ENCODE measurements around the gene OLA1.

The OLA1 gene

GRCh38 chr2:174112073-174112472 is 136.3 kb downstream of the OLA1 start:
- no peak for DNase-seq

DNA sequence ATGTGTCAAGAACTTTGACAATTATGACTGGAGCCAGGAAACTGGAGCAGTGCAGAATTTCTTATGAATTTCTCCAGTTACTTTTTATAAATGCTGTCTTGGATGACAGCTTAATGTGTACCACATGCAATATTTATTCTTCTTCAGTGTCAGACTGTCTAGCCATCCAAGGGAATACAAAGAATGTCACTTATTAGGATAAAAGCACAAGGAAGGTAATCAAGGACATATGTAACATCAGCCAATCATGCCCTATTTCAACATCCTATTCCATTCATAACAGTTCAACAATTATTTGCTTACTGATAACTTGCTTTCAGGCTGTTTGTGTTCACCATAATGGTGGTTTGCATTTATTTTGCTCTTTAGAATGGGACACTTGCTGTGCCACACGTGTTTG is 139.8 kb downstream of the OLA1 start:
- DNase-seq = no peak

DNA sequence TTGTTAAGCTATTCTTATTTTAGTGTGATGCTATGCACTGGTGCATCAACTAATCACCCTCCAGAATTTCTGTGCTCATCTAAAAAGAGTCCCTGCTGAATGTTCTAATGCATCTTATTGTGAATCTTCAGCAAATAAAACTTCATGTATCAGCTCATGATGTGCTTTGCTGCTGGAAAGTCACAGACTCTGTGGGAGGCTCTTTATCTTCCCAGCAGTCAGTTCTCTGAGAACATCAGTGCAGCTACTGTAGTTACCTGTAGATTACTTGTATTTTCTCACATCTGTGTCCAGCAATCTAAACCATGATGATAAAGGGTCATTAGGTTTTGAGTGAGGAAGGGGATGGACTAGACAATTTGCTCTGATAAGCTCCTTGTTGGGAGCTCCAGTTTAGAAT is 141.6 kb downstream of the OLA1 start:
- no peak for DNase-seq

GRCh38 chr2:174094542-174094941 is 153.8 kb downstream of the OLA1 start:
- DNase-seq = no peak

- no peak for DNase-seq
Measured at GRCh38 chr2:174090476-174090875, 157.9 kb downstream of the OLA1 start.

DNA sequence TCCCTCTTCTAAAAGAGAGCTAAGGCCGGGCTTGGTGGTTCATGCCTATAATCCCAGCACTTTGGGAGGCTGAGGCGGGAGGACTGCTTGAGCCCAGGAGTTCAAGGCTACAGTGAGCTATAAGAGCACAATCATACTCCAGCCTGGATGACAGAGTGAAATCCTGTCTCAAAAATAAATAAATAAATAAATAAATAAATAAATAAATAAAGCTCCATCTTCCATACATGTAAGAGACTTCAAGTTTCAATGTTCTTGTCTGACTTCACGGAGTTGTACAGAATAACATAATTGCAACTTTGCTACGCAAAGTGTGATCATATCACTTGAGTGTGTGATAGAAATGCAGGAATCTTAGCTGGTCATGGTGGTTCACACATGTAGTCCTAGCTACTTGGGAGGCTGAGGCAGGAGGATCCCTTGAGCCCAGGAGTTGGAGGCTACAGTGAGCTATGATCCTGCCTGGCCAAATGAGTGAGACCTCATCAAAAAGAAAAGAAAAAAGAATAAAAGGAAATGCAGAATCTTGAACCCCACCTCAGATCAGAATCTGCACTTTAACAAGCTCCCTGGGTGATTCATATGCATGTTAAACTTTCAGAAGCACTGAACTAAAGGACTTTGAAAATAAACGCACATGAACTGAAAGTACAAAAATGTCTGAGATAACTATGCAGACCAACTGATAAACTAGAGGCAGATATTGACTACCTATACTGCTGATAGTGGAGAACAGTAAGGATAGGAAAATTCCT is 159.4 kb downstream of the OLA1 start:
- no peak for DNase-seq

DNA sequence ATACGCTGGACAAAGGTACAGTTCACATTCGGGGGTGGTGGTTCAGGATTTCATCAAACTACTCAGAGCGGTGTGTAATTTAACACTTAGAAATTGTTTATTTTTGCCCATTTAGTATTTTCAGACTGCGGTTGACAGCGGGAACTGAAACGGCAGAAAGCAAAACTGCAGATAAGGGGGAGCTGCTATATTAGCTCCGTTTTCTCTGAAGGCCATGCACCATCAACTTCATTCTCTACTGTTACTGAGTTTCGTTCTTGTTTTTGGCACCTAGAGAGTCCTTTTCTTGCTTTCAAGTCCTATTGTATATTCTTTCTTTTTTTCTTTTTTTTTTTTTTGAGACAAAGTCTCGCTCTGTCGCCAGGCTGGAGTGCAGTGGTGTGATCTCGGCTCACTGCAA is 161.6 kb downstream of the OLA1 start:
- no peak for DNase-seq

DNA sequence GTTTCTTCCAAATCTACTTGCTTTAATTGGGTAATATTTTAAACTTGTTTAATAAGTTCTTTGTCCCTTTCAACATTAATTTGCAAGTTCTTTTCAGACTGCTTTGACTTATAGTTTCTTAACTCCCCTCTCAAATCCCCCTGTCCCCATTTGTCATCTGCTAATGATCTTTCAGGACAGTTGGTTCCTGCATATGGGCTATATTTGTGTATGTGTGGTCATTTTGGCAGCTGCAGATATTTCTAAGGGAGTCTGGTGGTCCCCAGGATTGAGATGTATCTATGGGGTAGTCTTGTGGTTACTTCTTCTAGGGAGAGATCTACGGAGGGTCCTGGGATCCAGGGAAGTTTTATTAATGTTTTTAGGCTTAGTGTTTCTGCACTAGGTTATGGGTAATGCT is 162.6 kb downstream of the OLA1 start:
- no peak for DNase-seq

- DNase-seq = no peak
Measured at GRCh38 chr2:174083843-174084458, 164.4 kb downstream of the OLA1 start.

GRCh38 chr2:174080672-174081121 is 167.6 kb downstream of the OLA1 start:
- no peak for DNase-seq

DNA sequence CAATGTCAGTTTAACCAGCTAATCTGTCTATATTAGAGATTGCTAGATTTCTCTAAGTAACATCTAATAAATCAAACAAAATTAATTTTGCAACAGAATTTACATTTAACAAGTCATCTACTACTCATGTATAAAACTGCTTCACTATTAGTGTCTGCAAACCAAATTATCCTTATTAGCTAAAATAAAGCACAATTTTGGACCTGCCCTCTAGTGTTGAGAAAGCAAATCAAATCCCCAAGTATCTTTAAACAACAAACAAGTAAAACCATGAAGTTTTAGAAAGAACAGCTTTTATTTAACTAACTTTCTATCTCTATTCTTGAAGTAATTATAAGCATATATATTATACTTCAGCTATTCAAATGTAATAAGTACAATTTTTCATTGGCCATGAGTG is 170.1 kb downstream of the OLA1 start:
- DNase-seq = no peak

DNA sequence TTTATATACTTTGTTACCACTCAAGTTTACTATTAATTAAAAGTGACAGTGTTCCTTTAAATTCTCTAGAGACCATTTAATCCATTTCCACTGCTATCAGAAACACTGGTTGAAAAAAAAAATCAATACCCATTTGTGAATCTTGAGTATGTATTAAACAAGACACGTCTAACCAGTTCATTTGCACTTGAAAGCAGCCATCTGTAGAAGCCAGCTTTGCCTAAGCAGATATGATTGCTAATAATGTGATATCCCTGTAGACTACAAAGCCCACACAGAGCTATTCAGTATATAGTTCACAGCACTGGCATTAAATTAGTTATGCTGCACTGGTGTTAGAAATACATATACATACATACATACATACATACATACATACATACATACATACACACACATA is 171.4 kb downstream of the OLA1 start:
- no peak for DNase-seq

- DNase-seq = no peak
Measured at GRCh38 chr2:174076040-174076439, 172.3 kb downstream of the OLA1 start.

- no peak for DNase-seq
Measured at GRCh38 chr2:174074831-174075230, 173.5 kb downstream of the OLA1 start.

DNA sequence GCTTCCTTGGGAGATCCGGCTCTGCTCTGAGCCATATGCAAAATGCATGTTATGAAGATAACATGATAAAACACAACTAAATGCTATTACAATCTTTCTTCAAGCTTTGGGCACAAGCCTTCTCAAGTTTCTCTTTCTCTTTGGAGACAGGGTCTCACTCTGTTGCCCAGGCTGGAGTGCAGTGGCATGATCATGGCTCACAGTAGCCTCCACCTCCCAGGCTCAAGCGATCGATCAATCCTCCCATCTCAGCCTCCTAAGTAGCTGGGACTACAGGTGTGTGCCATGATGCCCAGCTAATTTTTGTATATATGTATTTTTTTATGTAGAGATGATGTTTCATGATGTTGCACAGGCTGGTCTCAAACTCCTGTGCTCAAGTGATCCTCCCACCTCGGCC is 175.5 kb downstream of the OLA1 start:
- no peak for DNase-seq

- DNase-seq = no peak
Measured at GRCh38 chr2:174072069-174072468, 176.3 kb downstream of the OLA1 start.

- no peak for DNase-seq
Measured at GRCh38 chr2:174071321-174071720, 177.0 kb downstream of the OLA1 start.

DNA sequence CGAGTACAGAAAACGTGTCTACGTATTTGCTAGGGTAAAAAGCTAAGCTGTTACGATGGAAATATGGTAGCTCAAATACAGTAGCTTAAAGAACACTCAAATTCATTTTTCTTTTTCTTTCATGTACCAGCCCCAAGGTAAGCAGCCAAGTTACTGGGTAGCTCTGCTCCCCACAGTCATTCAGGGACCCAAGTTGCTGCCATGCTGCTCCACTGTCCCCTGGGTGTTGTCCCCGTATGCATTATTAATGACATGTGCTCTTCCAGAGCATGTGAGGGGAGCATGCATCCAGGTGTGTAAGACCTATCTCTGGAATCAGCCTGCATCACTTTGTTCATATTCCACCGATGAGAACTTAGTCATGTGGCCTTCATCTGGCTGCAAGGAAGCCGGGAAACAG is 178.1 kb downstream of the OLA1 start:
- DNase-seq = no peak

- DNase-seq = no peak
Measured at GRCh38 chr2:174067815-174068214, 180.5 kb downstream of the OLA1 start.

DNA sequence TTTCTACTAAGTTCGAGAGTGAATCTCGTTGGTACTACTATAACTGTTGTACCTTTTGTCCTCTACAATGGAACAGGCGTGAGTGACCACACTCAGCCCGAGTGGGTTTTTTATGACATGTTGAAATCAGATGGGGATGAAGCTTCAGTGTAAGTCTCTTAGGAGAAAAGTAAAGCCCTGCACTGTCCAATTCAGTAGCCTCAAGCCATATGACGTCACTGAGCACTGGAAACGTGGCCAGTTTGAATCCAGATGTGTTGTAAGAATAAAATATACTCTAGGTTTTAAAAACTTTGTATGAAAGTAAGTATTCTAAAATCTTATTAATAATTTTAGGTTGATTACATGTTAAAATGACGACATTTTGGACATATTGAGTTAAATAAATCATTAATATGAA is 181.5 kb downstream of the OLA1 start:
- no peak for DNase-seq

- no peak for DNase-seq
Measured at GRCh38 chr2:174063492-174064092, 184.7 kb downstream of the OLA1 start.

- no peak for DNase-seq
Measured at GRCh38 chr2:174062934-174063333, 185.4 kb downstream of the OLA1 start.

DNA sequence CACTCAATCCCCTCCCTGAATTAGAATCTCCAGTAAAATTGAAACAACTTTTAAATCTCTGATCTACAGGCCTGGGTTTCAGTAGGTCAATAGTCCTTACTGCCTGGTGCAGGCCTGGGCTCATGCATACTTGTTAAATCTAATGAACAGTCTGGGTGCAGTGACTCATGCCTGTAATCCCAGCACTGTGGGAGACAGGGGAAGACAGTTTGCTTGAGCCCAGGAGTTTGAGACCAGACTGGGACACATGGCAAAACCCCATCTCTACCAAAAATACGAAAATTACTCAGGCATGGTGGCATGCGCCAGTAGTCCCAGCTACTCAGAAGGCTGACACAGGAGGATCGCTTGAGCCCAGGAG is 188.5 kb downstream of the OLA1 start:
- DNase-seq = no peak

GRCh38 chr2:174059178-174059883 is 189.0 kb downstream of the OLA1 start:
- no peak for DNase-seq

Measured in stimulated activated CD4-positive, alpha-beta T cell treated with anti-CD3 and anti-CD28 coated beads, Interleukin-1b, Interleukin-23, amount 100 ng/mL, for 48 hours (primary cell).